ENCODE results near the gene ZNF782.
A peak's percentile ranks its signal among the peaks of the same experiment; 100 is the strongest.
"Not testable (repeated sequence)": the region's sequence is repeated elsewhere in the genome, so short reads cannot be mapped to it uniquely, and the experiment has no call there.

Gene ZNF782

GRCh38 chr9:96853781-96854650 is at the start of gene ZNF782:
Gene ZNF782, minus strand, starts transcription at chr9:96854514. Its CDS starts 2,553 bp downstream, at chr9:96851961.
- peaks cover 14% of the 10 kb centered on the region for H3K4me1 ChIP-seq (ENCODE audit: low read length)
- peaks cover 7% of the 10 kb centered on the region; the same call in 1 of the 2 replicates for H4K20me1 ChIP-seq (ENCODE audit: insufficient read depth, low read length)
- H3K79me2 ChIP-seq (ENCODE audit: low read length) = peaks cover 41% of the 10 kb centered on the region
- H2AFZ ChIP-seq (ENCODE audit: low read depth, low read length) = peak within 1 kb of the TSS; percentile 87
- H3K9ac ChIP-seq (ENCODE audit: low read length) = peak within 1 kb of the TSS; percentile 85
- H3K36me3 ChIP-seq (replicated peaks; ENCODE audit: low read depth, low read length) = peaks cover 32% of the 10 kb centered on the region
- peak within 1 kb of the TSS; percentile 93 for H3K4me3 ChIP-seq (ENCODE audit: low read length)
- peaks cover 13% of the 10 kb centered on the region; the same call in 1 of the 2 replicates for H3K27me3 ChIP-seq (ENCODE audit: low read depth, low read length)
- peak within 1 kb of the TSS; percentile 97 for H3K4me2 ChIP-seq (ENCODE audit: low read length)
- TF ChIP-seq EZH2phosphoT487 (IDR thresholded peaks at IDR 0.05; ENCODE audit: low read depth) (no peak), CTCF (IDR thresholded peaks at IDR 0.05; ENCODE audit: low read depth, low read length) (no peak)
- peak within 1 kb of the TSS; percentile 40 for H3K27ac ChIP-seq (ENCODE audit: low read length)
- 0 out of 2 replicates have a peak, but pooled peaks cover 5% of the 10 kb centered on the region for H3K9me3 ChIP-seq (ENCODE audit: insufficient read depth, low read length)

- H2AFZ ChIP-seq (ENCODE audit: low read depth, low read length); H3K9me3 ChIP-seq (ENCODE audit: insufficient read depth, low read length); H3K9ac ChIP-seq (ENCODE audit: low read length); H4K20me1 ChIP-seq (ENCODE audit: insufficient read depth, low read length); H3K79me2 ChIP-seq (ENCODE audit: low read length); H3K4me2 ChIP-seq (ENCODE audit: low read length); H3K4me3 ChIP-seq (ENCODE audit: low read length); H3K36me3 ChIP-seq (replicated peaks; ENCODE audit: low read depth, low read length); H3K4me1 ChIP-seq (ENCODE audit: low read length); H3K27ac ChIP-seq (ENCODE audit: low read length); H3K27me3 ChIP-seq (ENCODE audit: low read depth, low read length): not testable (repeated sequence)
Observed at GRCh38 chr9:96900010-96900409, 45.7 kb upstream of the ZNF782 start.

- Histone ChIP-seq H3K4me3 (ENCODE audit: low read length) (no peak overlapping the region), H3K4me1 (ENCODE audit: low read length) (no peaks in the 10 kb centered on the region), H3K27me3 (ENCODE audit: low read depth, low read length) (no peaks in the 10 kb centered on the region), H2AFZ (ENCODE audit: low read depth, low read length) (no peak overlapping the region), H3K4me2 (ENCODE audit: low read length) (no peak overlapping the region), H3K9me3 (ENCODE audit: insufficient read depth, low read length) (no peaks in the 10 kb centered on the region), H4K20me1 (ENCODE audit: insufficient read depth, low read length) (no peaks in the 10 kb centered on the region), H3K79me2 (ENCODE audit: low read length) (no peaks in the 10 kb centered on the region), H3K36me3 (replicated peaks; ENCODE audit: low read depth, low read length) (no peaks in the 10 kb centered on the region), H3K9ac (ENCODE audit: low read length) (no peak overlapping the region), H3K27ac (ENCODE audit: low read length) (no peak overlapping the region)
- no peak for TF ChIP-seq EZH2phosphoT487 (IDR thresholded peaks at IDR 0.05; ENCODE audit: low read depth)
- TF ChIP-seq CTCF (IDR thresholded peaks at IDR 0.05; ENCODE audit: low read depth, low read length) = no peak
Observed at GRCh38 chr9:96892131-96892530, 37.8 kb upstream of the ZNF782 start.

- TF ChIP-seq EZH2phosphoT487 (IDR thresholded peaks at IDR 0.05; ENCODE audit: low read depth) = no peak
- TF ChIP-seq CTCF (IDR thresholded peaks at IDR 0.05; ENCODE audit: low read depth, low read length) = no peak
- Histone ChIP-seq H3K4me3 (ENCODE audit: low read length) (no peak overlapping the region), H3K36me3 (replicated peaks; ENCODE audit: low read depth, low read length) (no peaks in the 10 kb centered on the region), H2AFZ (ENCODE audit: low read depth, low read length) (no peak overlapping the region), H3K9ac (ENCODE audit: low read length) (no peak overlapping the region), H3K27ac (ENCODE audit: low read length) (no peak overlapping the region), H3K4me2 (ENCODE audit: low read length) (no peak overlapping the region), H3K27me3 (ENCODE audit: low read depth, low read length) (no peaks in the 10 kb centered on the region), H4K20me1 (ENCODE audit: insufficient read depth, low read length) (no peaks in the 10 kb centered on the region), H3K79me2 (ENCODE audit: low read length) (no peaks in the 10 kb centered on the region), H3K9me3 (ENCODE audit: insufficient read depth, low read length) (no peaks in the 10 kb centered on the region), H3K4me1 (ENCODE audit: low read length) (no peaks in the 10 kb centered on the region)
Observed at GRCh38 chr9:96888591-96888990, 34.3 kb upstream of the ZNF782 start.

Data from OCI-LY3 (cell line).